UCSD-AML1 (cell line): Measurements from ENCODE around the gene ABR.

Experiments
- DNase-seq: peaks from one replicate; lab custom pipeline; 2025; ENCODE audit not compliant: unreplicated experiment; lab: John Stamatoyannopoulos, UW

ABR gene

GRCh38 chr17:1179818-1180742 is at the start of gene ABR:
ABR (minus strand) TSS chr17:1179981; CDS start chr17:1179727, 254 bp downstream.
- DNase-seq, result peak; percentile 35

- peak; percentile 78 for DNase-seq
These were observed 49.6 kb upstream of the ABR start for GRCh38 chr17:1229349-1229899.

GRCh38 chr17:1228781-1229348 is 49.1 kb upstream of the ABR start:
- DNase-seq, result no peak

GRCh38 chr17:1227917-1228780 is 48.4 kb upstream of the ABR start:
- peak; percentile 67 for DNase-seq

- no peak for DNase-seq
These were observed 47.6 kb upstream of the ABR start for GRCh38 chr17:1227365-1227764.

- DNase-seq, result no peak
These were observed 46.5 kb upstream of the ABR start for GRCh38 chr17:1226308-1226707.

- DNase-seq, result no peak
These were observed 44.5 kb upstream of the ABR start for GRCh38 chr17:1224330-1224729.

GRCh38 chr17:1223662-1224061 is 43.9 kb upstream of the ABR start:
- no peak for DNase-seq

GRCh38 chr17:1222321-1222720 is 42.5 kb upstream of the ABR start:
- no peak for DNase-seq

- DNase-seq, result no peak
These were observed 41.4 kb upstream of the ABR start for GRCh38 chr17:1221209-1221608.

GRCh38 chr17:1220346-1220745 is 40.6 kb upstream of the ABR start:
- no peak for DNase-seq

- DNase-seq, result no peak
These were observed 37.3 kb upstream of the ABR start for GRCh38 chr17:1217089-1217385.

GRCh38 chr17:1216217-1217088 is 36.7 kb upstream of the ABR start:
- no peak for DNase-seq

- DNase-seq, result no peak
These were observed 33.2 kb upstream of the ABR start for GRCh38 chr17:1212946-1213345.

GRCh38 chr17:1211287-1211686 is 31.5 kb upstream of the ABR start:
- DNase-seq, result no peak

- no peak for DNase-seq
These were observed 29.2 kb upstream of the ABR start for GRCh38 chr17:1208966-1209365.

GRCh38 chr17:1206026-1206777 is 26.4 kb upstream of the ABR start:
- no peak for DNase-seq

GRCh38 chr17:1203967-1204291 is 24.1 kb upstream of the ABR start:
- no peak for DNase-seq

- no peak for DNase-seq
These were observed 23.6 kb upstream of the ABR start for GRCh38 chr17:1203111-1203966.
